ENCODE measurements around the gene ARHGAP6. TPM values are rescaled to one million over a fixed set of nuclear protein-coding genes. Genes with fewer than 3 reads are reported as not detected.

Gene ARHGAP6
- total RNA-seq, 1 experiment from 2014 or later, result 0.10 TPM

- H3K36me3 ChIP-seq (ENCODE audit: control insufficient read depth in 1 of 2, insufficient read depth in 2 of 2, low read length in 2 of 2), result no peaks in the 10 kb centered on the region
- no peak overlapping the region for H3K9ac ChIP-seq (ENCODE audit: low read length)
- no TSS peak for BruUV-seq (replicated peaks)
- ATAC-seq (no peak), DNase-seq (ENCODE audit: low read depth, low spot score) (no peak)
- TF ChIP-seq RAD21 (IDR thresholded peaks at IDR 0.05; ENCODE audit: low read depth) (no peak), POLR2A (IDR thresholded peaks at IDR 0.05; ENCODE audit: borderline replicate concordance, extremely low read depth, insufficient read depth, insufficient read length) (no peak), FOSL1 (IDR thresholded peaks at IDR 0.05; ENCODE audit: low read depth) (no peak), CEBPB (IDR thresholded peaks at IDR 0.05; ENCODE audit: low read depth) (no peak), ELF1 (IDR thresholded peaks at IDR 0.05; ENCODE audit: borderline replicate concordance, low read depth) (no peak), EZH2phosphoT487 (IDR thresholded peaks at IDR 0.05; ENCODE audit: borderline replicate concordance) (no peak)
- TF ChIP-seq, protein P1, sequence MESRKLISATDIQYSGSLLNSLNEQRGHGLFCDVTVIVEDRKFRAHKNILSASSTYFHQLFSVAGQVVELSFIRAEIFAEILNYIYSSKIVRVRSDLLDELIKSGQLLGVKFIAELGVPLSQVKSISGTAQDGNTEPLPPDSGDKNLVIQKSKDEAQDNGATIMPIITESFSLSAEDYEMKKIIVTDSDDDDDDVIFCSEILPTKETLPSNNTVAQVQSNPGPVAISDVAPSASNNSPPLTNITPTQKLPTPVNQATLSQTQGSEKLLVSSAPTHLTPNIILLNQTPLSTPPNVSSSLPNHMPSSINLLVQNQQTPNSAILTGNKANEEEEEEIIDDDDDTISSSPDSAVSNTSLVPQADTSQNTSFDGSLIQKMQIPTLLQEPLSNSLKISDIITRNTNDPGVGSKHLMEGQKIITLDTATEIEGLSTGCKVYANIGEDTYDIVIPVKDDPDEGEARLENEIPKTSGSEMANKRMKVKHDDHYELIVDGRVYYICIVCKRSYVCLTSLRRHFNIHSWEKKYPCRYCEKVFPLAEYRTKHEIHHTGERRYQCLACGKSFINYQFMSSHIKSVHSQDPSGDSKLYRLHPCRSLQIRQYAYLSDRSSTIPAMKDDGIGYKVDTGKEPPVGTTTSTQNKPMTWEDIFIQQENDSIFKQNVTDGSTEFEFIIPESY (IDR thresholded peaks at IDR 0.05; ENCODE audit: extremely low read depth, insufficient replicate concordance, low read length), result no peak
- TF ChIP-seq, protein P2, sequence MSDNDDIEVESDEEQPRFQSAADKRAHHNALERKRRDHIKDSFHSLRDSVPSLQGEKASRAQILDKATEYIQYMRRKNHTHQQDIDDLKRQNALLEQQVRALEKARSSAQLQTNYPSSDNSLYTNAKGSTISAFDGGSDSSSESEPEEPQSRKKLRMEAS (IDR thresholded peaks at IDR 0.05), result no peak
- POLR2A ChIA-PET, result no interaction called here
- no peak overlapping the region for H3K4me2 ChIP-seq (ENCODE audit: low read length)
- H3K4me3 ChIP-seq (replicated peaks in 1 of 2; ENCODE audit: low read depth in 1 of 2, low read length in 2 of 2), result no peak overlapping the region
- no peak overlapping the region for H3K27ac ChIP-seq (ENCODE audit: low read depth, low read length)
- no peaks in the 10 kb centered on the region for H3K79me2 ChIP-seq (ENCODE audit: insufficient read depth, low read length)
- no peaks in the 10 kb centered on the region for H3K9me3 ChIP-seq (ENCODE audit: control insufficient read depth in 1 of 2, insufficient read depth in 1 of 2, low read depth in 1 of 2, low read length in 2 of 2)
- CTCF ChIA-PET, result no interaction called here
- intact Hi-C loops (cut with micrococcal nuclease), result no loop called here
- no peaks in the 10 kb centered on the region for H3K4me1 ChIP-seq (ENCODE audit: control insufficient read depth in 1 of 2, insufficient read depth in 2 of 2, low read length in 2 of 2)
- RAD21 ChIA-PET (ENCODE audit: low non-redundant PET in 1 of 2, low total read pairs in 2 of 2, uncharacterized antibody in 2 of 2, unreplicated experiment in 2 of 2), result no interaction called here
- no peak overlapping the region for H2AFZ ChIP-seq (ENCODE audit: low read depth, low read length, poor library complexity, severe bottlenecking)
- no peaks in the 10 kb centered on the region for H3K9me2 ChIP-seq (ENCODE audit: insufficient read depth)
- no peaks in the 10 kb centered on the region for H4K20me1 ChIP-seq (ENCODE audit: insufficient read depth)
- no peaks in the 10 kb centered on the region for H3K27me3 ChIP-seq (ENCODE audit: insufficient read depth, low read length)
These were observed 267.6 kb downstream of the ARHGAP6 start for GRCh38 chrX:11398139-11398538.

DNA sequence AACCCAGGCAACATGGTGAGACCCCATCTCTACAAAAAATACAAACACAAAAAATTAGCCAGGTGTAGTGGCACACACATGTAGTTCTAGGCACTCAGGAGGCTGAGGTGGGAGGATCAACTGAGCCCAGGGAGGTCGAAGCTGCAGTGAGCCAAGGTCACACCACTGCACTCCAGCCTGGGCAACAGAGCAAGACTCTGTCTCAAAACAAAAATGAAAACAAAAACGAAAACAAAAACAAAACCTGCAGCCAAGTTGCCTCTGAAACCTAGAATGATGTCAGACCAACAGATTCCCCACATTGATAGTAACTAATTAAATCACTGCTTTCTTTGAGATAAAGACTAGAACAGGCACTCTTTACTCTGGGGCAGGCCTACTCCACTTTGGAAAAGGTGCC is 268.0 kb downstream of the ARHGAP6 start:
- ChIA-PET CTCF (no interaction called here), RAD21 (ENCODE audit: low non-redundant PET in 1 of 2, low total read pairs in 2 of 2, uncharacterized antibody in 2 of 2, unreplicated experiment in 2 of 2) (no interaction called here), POLR2A (no interaction called here)
- Histone ChIP-seq H4K20me1 (ENCODE audit: insufficient read depth) (no peaks in the 10 kb centered on the region), H3K4me1 (ENCODE audit: control insufficient read depth in 1 of 2, insufficient read depth in 2 of 2, low read length in 2 of 2) (no peaks in the 10 kb centered on the region), H3K4me2 (ENCODE audit: low read length) (no peak overlapping the region), H3K9me2 (ENCODE audit: insufficient read depth) (no peaks in the 10 kb centered on the region), H3K36me3 (ENCODE audit: control insufficient read depth in 1 of 2, insufficient read depth in 2 of 2, low read length in 2 of 2) (no peaks in the 10 kb centered on the region), H3K27ac (ENCODE audit: low read depth, low read length) (no peak overlapping the region), H3K79me2 (ENCODE audit: insufficient read depth, low read length) (no peaks in the 10 kb centered on the region), H3K4me3 (replicated peaks in 1 of 2; ENCODE audit: low read depth in 1 of 2, low read length in 2 of 2) (no peak overlapping the region), H3K9ac (ENCODE audit: low read length) (no peak overlapping the region), H2AFZ (ENCODE audit: low read depth, low read length, poor library complexity, severe bottlenecking) (no peak overlapping the region), H3K9me3 (ENCODE audit: control insufficient read depth in 1 of 2, insufficient read depth in 1 of 2, low read depth in 1 of 2, low read length in 2 of 2) (no peaks in the 10 kb centered on the region), H3K27me3 (ENCODE audit: insufficient read depth, low read length) (no peaks in the 10 kb centered on the region)
- ATAC-seq, result no peak
- no TSS peak for BruUV-seq (replicated peaks)
- intact Hi-C loops (cut with micrococcal nuclease), result no loop called here
- no peak for DNase-seq (ENCODE audit: low read depth, low spot score)
- TF ChIP-seq EGR1 (IDR thresholded peaks at IDR 0.05; ENCODE audit: low read depth) (no peak), YY1 (IDR thresholded peaks at IDR 0.05; ENCODE audit: extremely low read depth, insufficient replicate concordance, low read depth, low read length) (no peak), CBX3 (IDR thresholded peaks at IDR 0.05; ENCODE audit: low read depth) (no peak), EZH2 (IDR thresholded peaks at IDR 0.05) (no peak), POLR2AphosphoS5 (IDR thresholded peaks at IDR 0.05; ENCODE audit: low read depth, low read length) (no peak), ZFX (IDR thresholded peaks at IDR 0.05) (no peak)
- TF ChIP-seq, protein P1 (IDR thresholded peaks at IDR 0.05; ENCODE audit: extremely low read depth, insufficient replicate concordance, low read length), result no peak

All from HCT116 (cell line).